ENCODE measurements around the gene RAMP3. TPM values are rescaled to one million over a fixed set of nuclear protein-coding genes. Genes with fewer than 3 reads are reported as not detected.

The RAMP3 gene
- total RNA-seq, 4 donors from 2014 or later, result 11.9 to 182 (median 57.5) TPM

DNA sequence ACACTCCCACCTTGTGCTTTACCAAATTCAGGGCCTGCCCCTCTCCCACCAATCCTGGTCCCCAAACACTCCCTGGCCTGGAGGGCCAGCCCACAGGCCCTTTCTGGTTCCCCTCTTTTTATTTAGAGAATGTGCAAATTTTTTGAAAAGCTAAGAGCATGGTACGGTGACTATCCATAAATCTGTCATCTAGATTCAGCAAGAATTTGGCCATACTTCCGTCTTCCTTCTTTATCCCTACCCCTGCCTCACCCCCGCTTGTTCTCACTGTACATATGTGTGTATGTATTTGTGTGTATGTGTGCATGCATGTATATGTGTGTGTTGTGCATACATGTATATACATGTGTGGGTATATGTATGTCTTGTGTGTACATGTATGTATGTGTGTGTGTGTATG, 38.0 kb upstream of the RAMP3 start:
- no peaks in the 10 kb centered on the region for H3K36me3 ChIP-seq
- no peak overlapping the region for H3K27ac ChIP-seq
- no peaks in the 10 kb centered on the region for H3K27me3 ChIP-seq
- DNase-seq, result no peak
- TF ChIP-seq POLR2A (IDR thresholded peaks at IDR 0.05) (no peak), CTCF (IDR thresholded peaks at IDR 0.05) (no peak)
- intact Hi-C loops (cut with DNase I; ENCODE audit: low total_unique reads), result no loop called here
- H3K4me1 ChIP-seq, result no peaks in the 10 kb centered on the region
- no peak overlapping the region for H3K4me3 ChIP-seq
- H3K9me3 ChIP-seq, result no peaks in the 10 kb centered on the region

DNA sequence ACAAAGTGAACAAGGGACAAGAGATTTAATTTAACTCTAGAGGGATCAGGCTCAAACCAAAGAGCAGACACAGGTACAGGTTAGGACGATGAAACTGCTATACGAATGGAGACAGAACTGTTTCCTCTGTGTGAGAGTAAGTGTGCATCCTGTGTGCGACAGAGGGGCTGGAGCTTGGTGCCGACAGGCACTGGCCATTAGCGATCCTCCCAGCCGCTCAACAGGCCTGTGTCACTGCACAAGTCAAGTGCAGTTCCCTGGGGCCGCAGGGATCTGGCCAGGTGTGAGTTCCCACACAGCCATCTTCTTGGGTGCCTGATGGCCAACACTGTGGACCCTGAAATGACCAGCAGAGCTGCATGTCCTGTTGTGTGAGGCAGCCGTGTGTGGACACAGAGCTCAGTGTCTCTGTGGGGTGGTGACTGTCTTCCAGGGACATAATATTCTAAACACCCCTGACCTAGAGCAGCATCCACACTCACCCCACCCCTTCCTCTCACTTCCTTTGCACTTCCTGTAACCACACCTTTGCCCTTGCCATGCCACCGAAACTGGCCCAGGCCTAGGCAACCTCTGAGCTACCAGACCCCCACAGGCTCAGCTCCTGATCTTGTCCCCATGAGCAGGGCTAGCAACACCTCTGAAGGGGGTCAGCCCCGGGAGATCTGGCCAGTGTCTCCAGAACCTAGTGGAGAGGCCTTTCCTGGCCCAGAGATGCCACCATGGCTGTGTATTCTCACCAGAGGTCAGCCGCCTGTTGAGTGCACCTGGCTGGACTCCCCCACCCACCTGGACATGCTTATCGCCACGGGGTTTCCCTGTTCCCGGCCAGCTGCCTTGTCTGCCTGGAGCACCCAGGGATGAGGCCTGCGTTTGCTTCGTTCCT, 34.4 kb upstream of the RAMP3 start:
- Histone ChIP-seq H3K9me3 (no peaks in the 10 kb centered on the region), H3K36me3 (no peaks in the 10 kb centered on the region), H3K27ac (no peak overlapping the region), H3K27me3 (no peaks in the 10 kb centered on the region), H3K4me1 (no peaks in the 10 kb centered on the region), H3K4me3 (no peak overlapping the region)
- TF ChIP-seq CTCF (IDR thresholded peaks at IDR 0.05) (no peak), POLR2A (IDR thresholded peaks at IDR 0.05) (no peak)
- DNase-seq, result no peak
- intact Hi-C loops (cut with DNase I; ENCODE audit: low total_unique reads), result no loop called here

DNA sequence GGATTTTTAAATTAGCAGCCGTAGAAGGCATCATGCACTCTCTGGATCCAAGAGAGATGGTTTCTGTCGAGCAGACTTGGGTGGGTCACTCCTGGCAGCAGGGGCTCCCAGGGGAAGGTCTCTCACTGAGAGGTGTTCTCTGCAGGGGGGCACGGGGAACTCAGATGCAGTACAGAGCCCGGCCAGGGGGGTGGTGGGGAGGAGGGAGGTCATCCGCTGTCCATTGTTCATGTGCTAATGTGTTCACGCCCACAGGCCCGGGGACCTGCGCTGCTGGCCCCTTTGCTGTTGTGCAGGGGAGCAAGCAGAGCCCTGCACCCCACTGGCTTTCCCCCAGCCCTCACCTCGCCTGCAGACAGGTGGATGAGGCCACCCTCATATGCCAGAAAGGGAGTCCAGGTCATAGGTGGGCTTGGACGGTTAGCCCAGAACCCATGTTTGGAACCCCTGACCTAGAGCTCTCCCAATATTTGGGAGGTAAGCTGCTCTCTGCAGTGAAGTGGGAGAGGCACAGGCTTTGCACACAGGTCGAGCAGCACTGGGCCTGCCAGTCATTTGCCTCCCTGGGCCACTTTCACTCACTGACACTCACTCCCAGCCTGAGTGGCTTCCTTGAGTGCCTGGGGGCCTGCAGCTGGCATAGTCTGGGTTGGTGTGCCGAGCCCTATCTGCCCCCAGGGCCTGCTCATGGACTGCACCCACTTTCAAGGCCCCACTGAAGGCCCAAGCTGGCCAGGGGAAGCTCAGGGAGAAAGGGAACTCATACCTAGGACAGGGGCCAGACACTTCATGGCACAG, 33.5 kb upstream of the RAMP3 start:
- Histone ChIP-seq H3K27ac (no peak overlapping the region), H3K27me3 (no peaks in the 10 kb centered on the region), H3K4me3 (no peak overlapping the region), H3K9me3 (no peaks in the 10 kb centered on the region), H3K4me1 (no peaks in the 10 kb centered on the region), H3K36me3 (no peaks in the 10 kb centered on the region)
- intact Hi-C loops (cut with DNase I; ENCODE audit: low total_unique reads), result no loop called here
- TF ChIP-seq CTCF (IDR thresholded peaks at IDR 0.05) (no peak), POLR2A (IDR thresholded peaks at IDR 0.05) (no peak)
- DNase-seq, result no peak

GRCh38 chr7:45125193-45125904, 32.2 kb upstream of the RAMP3 start:
- intact Hi-C loops (cut with DNase I; ENCODE audit: low total_unique reads), result no loop called here
- no peak overlapping the region for H3K4me3 ChIP-seq
- H3K27ac ChIP-seq, result no peak overlapping the region
- TF ChIP-seq POLR2A (IDR thresholded peaks at IDR 0.05) (no peak), CTCF (IDR thresholded peaks at IDR 0.05) (no peak)
- H3K9me3 ChIP-seq, result no peaks in the 10 kb centered on the region
- DNase-seq, result no peak
- no peaks in the 10 kb centered on the region for H3K36me3 ChIP-seq
- H3K27me3 ChIP-seq, result no peaks in the 10 kb centered on the region
- H3K4me1 ChIP-seq, result no peaks in the 10 kb centered on the region

All from uterus (tissue), 4 donors.